Measurements from ENCODE around the gene SPATS1.

Gene SPATS1

GRCh38 chr6:44375071-44375470 lies 32.6 kb downstream of the SPATS1 start:
- H3K4me3 ChIP-seq (ENCODE audit: low read depth, low read length) = no peak overlapping the region
- TF ChIP-seq CTCF (IDR thresholded peaks at IDR 0.05; ENCODE audit: borderline replicate concordance, insufficient read depth, low read depth, low read length) = no peak

- no peak for TF ChIP-seq CTCF (IDR thresholded peaks at IDR 0.05; ENCODE audit: borderline replicate concordance, insufficient read depth, low read depth, low read length)
- H3K4me3 ChIP-seq (ENCODE audit: low read depth, low read length) = no peak overlapping the region
Observed at GRCh38 chr6:44377484-44377883, 35.0 kb downstream of the SPATS1 start.

- H3K4me3 ChIP-seq (ENCODE audit: low read depth, low read length) = no peak overlapping the region
- no peak for TF ChIP-seq CTCF (IDR thresholded peaks at IDR 0.05; ENCODE audit: borderline replicate concordance, insufficient read depth, low read depth, low read length)
Observed at GRCh38 chr6:44377971-44378370, 35.5 kb downstream of the SPATS1 start.

GRCh38 chr6:44381739-44382138 lies 39.3 kb downstream of the SPATS1 start:
- TF ChIP-seq CTCF (IDR thresholded peaks at IDR 0.05; ENCODE audit: borderline replicate concordance, insufficient read depth, low read depth, low read length) = no peak
- H3K4me3 ChIP-seq (ENCODE audit: low read depth, low read length) = no peak overlapping the region

GRCh38 chr6:44386364-44386928 lies 44.0 kb downstream of the SPATS1 start:
- H3K4me3 ChIP-seq (ENCODE audit: low read depth, low read length) = no peak overlapping the region
- no peak for TF ChIP-seq CTCF (IDR thresholded peaks at IDR 0.05; ENCODE audit: borderline replicate concordance, insufficient read depth, low read depth, low read length)

GRCh38 chr6:44386929-44387345 lies 44.5 kb downstream of the SPATS1 start:
- TF ChIP-seq CTCF (IDR thresholded peaks at IDR 0.05; ENCODE audit: borderline replicate concordance, insufficient read depth, low read depth, low read length) = no peak
- peak overlapping the region; percentile 69 for H3K4me3 ChIP-seq (ENCODE audit: low read depth, low read length)

- H3K4me3 ChIP-seq (ENCODE audit: low read depth, low read length) = peak within 1 kb of the TSS; percentile 69
- no peak for TF ChIP-seq CTCF (IDR thresholded peaks at IDR 0.05; ENCODE audit: borderline replicate concordance, insufficient read depth, low read depth, low read length)
Observed at GRCh38 chr6:44387346-44388134, 45.1 kb downstream of the SPATS1 start, which contains the start of gene CDC5L. Gene CDC5L, plus strand, starts transcription at chr6:44387706. Its CDS starts 118 bp downstream, at chr6:44387824.
